Endothelial cell of umbilical vein (primary cell): Measurements from ENCODE around the gene ANKRD33.

ENCODE experiments used
- CTCF ChIP-seq, 2 donors: IDR thresholded peaks; 1 replicate in 1 of 2; 2 replicates in 1 of 2; pipeline ENCODE4 v1.5.1; 2011; ENCODE audit warnings: low read length in 2 of 2, mild to moderate bottlenecking in 2 of 2, moderate library complexity in 2 of 2, control low read depth in 1 of 2, inconsistent platforms in 1 of 2, low read depth in 1 of 2; ENCODE audit not compliant: insufficient read depth in 1 of 2; ENCODE audit errors: extremely low read depth in 1 of 2
- EZH2 ChIP-seq: IDR thresholded peaks from 2 replicates; pipeline ENCODE4 v1.6.1; 2012; ENCODE audit warnings: borderline replicate concordance, low read depth, mild to moderate bottlenecking, moderate library complexity, low read length, inconsistent platforms; ENCODE audit not compliant: severe bottlenecking
- MAX ChIP-seq: IDR thresholded peaks from 2 replicates; pipeline ENCODE4 v1.6.1; 2011; ENCODE audit not compliant: insufficient read depth, insufficient read length

DNA sequence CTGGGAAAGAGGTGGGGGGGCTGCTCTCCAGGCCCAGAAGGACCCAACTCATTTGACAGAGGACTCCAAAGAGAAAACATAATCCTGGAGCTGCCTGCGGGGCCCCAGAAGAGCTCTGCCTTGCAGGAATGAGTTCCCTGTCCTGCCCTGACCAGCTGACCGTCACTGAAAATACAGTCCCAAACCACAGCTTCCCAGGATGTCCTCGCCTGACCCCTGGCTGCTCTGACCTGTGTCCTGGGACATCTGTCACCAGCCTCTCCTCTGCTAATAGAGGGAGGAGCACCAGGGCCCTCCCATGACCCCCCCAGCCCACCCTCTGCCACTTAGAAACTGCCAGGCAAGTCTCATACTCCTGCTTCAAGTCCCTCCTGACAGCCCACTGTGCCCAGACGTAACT is 49.1 kb upstream of the ANKRD33 start:
- TF ChIP-seq CTCF (IDR thresholded peaks at IDR 0.05; ENCODE audit: extremely low read depth in 1 of 2, insufficient read depth in 1 of 2, low read depth in 1 of 2, low read length in 2 of 2) (no peak), EZH2 (no peak), MAX (no peak)
